Measurements from ENCODE around the gene FTSJ1.

The FTSJ1 gene

GRCh38 chrX:48470833-48471118, 5.2 kb upstream of the FTSJ1 start:
- H3K4me3 ChIP-seq (ENCODE audit: insufficient read length, low read depth), result no peak overlapping the region
- no peak overlapping the region for H3K9ac ChIP-seq (ENCODE audit: insufficient read length, low read depth)
- peaks cover 12% of the 10 kb centered on the region for H3K36me3 ChIP-seq (ENCODE audit: insufficient read depth, insufficient read length, low read length)
- H3K9me3 ChIP-seq (ENCODE audit: insufficient read depth, low read length), result no peaks in the 10 kb centered on the region; the same call in 1 of the 2 replicates
- DNase-seq (ENCODE audit: low read depth, low spot score), result no peak
- no peaks in the 10 kb centered on the region for H3K27me3 ChIP-seq (ENCODE audit: insufficient read depth, insufficient read length)
- TF ChIP-seq YY1 (IDR thresholded peaks at IDR 0.05; ENCODE audit: insufficient read depth, insufficient read length) (no peak), SUZ12 (IDR thresholded peaks at IDR 0.05; ENCODE audit: extremely low read depth, insufficient read depth, insufficient read length) (no peak), ZNF274 (IDR thresholded peaks at IDR 0.05; ENCODE audit: low read depth, low read length) (no peak)
- H3K4me1 ChIP-seq (ENCODE audit: insufficient read depth, insufficient read length), result peaks cover 20% of the 10 kb centered on the region

GRCh38 chrX:48471504-48471903, 4.5 kb upstream of the FTSJ1 start:
- no peak overlapping the region for H3K4me3 ChIP-seq (ENCODE audit: insufficient read length, low read depth)
- no peak overlapping the region for H3K9ac ChIP-seq (ENCODE audit: insufficient read length, low read depth)
- peaks cover 9% of the 10 kb centered on the region for H3K36me3 ChIP-seq (ENCODE audit: insufficient read depth, insufficient read length, low read length)
- no peaks in the 10 kb centered on the region; the same call in 1 of the 2 replicates for H3K9me3 ChIP-seq (ENCODE audit: insufficient read depth, low read length)
- peaks cover 20% of the 10 kb centered on the region for H3K4me1 ChIP-seq (ENCODE audit: insufficient read depth, insufficient read length)
- TF ChIP-seq ZNF274 (IDR thresholded peaks at IDR 0.05; ENCODE audit: low read depth, low read length), result no peak
- no peak for TF ChIP-seq SUZ12 (IDR thresholded peaks at IDR 0.05; ENCODE audit: extremely low read depth, insufficient read depth, insufficient read length)
- no peak for TF ChIP-seq YY1 (IDR thresholded peaks at IDR 0.05; ENCODE audit: insufficient read depth, insufficient read length)
- H3K27me3 ChIP-seq (ENCODE audit: insufficient read depth, insufficient read length), result no peaks in the 10 kb centered on the region
- DNase-seq (ENCODE audit: low read depth, low spot score), result no peak

DNA sequence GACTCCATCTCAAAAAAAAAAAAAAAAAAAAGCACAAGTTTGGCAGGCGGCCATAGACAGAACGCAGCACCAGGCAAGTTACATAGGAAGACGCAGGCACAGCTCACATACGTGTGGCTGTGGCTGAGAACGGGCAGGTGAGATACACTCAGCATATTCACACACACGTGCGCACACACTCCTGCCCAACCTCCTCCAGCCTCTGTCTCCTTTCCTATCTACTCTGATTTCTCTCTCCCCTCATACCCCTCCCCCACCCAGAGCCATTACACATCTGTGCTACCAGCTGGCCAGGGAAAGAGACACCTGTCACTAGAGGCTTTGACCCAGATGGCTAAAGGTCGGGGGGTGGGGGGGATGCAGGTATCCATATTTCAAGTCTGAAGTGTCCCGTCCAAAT, 3.8 kb upstream of the FTSJ1 start:
- no peak for DNase-seq (ENCODE audit: low read depth, low spot score)

GRCh38 chrX:48472851-48473703, 2.9 kb upstream of the FTSJ1 start:
- H3K9me3 ChIP-seq (ENCODE audit: insufficient read depth, low read length), result no peaks in the 10 kb centered on the region
- H3K4me3 ChIP-seq (ENCODE audit: insufficient read length, low read depth), result no peak overlapping the region
- H3K27me3 ChIP-seq (ENCODE audit: insufficient read depth, insufficient read length), result no peaks in the 10 kb centered on the region
- DNase-seq (ENCODE audit: low read depth, low spot score), result no peak
- H3K36me3 ChIP-seq (ENCODE audit: insufficient read depth, insufficient read length, low read length), result peaks cover 6% of the 10 kb centered on the region
- peak overlapping the region; percentile 63 for H3K9ac ChIP-seq (ENCODE audit: insufficient read length, low read depth)
- H3K4me1 ChIP-seq (ENCODE audit: insufficient read depth, insufficient read length), result peaks cover 15% of the 10 kb centered on the region
- TF ChIP-seq SUZ12 (IDR thresholded peaks at IDR 0.05; ENCODE audit: extremely low read depth, insufficient read depth, insufficient read length) (no peak), YY1 (IDR thresholded peaks at IDR 0.05; ENCODE audit: insufficient read depth, insufficient read length) (no peak), ZNF274 (IDR thresholded peaks at IDR 0.05; ENCODE audit: low read depth, low read length) (no peak)

More for the DNA sequence above, 3.8 kb upstream of the FTSJ1 start:
- H3K36me3 ChIP-seq (ENCODE audit: insufficient read depth, insufficient read length, low read length), result peaks cover 4% of the 10 kb centered on the region
- peaks cover 20% of the 10 kb centered on the region for H3K4me1 ChIP-seq (ENCODE audit: insufficient read depth, insufficient read length)
- no peak overlapping the region for H3K4me3 ChIP-seq (ENCODE audit: insufficient read length, low read depth)
- no peaks in the 10 kb centered on the region for H3K27me3 ChIP-seq (ENCODE audit: insufficient read depth, insufficient read length)
- TF ChIP-seq SUZ12 (IDR thresholded peaks at IDR 0.05; ENCODE audit: extremely low read depth, insufficient read depth, insufficient read length) (no peak), YY1 (IDR thresholded peaks at IDR 0.05; ENCODE audit: insufficient read depth, insufficient read length) (no peak), ZNF274 (IDR thresholded peaks at IDR 0.05; ENCODE audit: low read depth, low read length) (no peak)
- H3K9me3 ChIP-seq (ENCODE audit: insufficient read depth, low read length), result no peaks in the 10 kb centered on the region
- H3K9ac ChIP-seq (ENCODE audit: insufficient read length, low read depth), result no peak overlapping the region

DNA sequence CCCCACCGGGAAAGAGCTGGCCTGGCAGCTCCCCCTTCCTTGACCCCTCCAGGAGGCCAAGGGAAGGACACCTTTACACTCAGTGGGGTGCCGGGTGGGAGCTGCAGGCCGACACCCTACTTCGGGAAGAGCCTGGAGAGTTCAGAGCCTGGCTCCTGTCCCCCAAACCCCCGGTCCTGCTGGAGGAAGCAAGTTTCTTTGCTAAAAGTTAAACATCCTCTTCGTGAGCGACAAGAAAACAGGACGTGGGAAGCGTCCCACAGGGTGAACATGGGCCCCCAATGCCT, 2.4 kb upstream of the FTSJ1 start:
- peak overlapping the region; percentile 63 for H3K9ac ChIP-seq (ENCODE audit: insufficient read length, low read depth)
- H3K4me1 ChIP-seq (ENCODE audit: insufficient read depth, insufficient read length), result peaks cover 15% of the 10 kb centered on the region
- TF ChIP-seq SUZ12 (IDR thresholded peaks at IDR 0.05; ENCODE audit: extremely low read depth, insufficient read depth, insufficient read length) (no peak), ZNF274 (IDR thresholded peaks at IDR 0.05; ENCODE audit: low read depth, low read length) (no peak), YY1 (IDR thresholded peaks at IDR 0.05; ENCODE audit: insufficient read depth, insufficient read length) (no peak)
- no peak overlapping the region for H3K4me3 ChIP-seq (ENCODE audit: insufficient read length, low read depth)
- peaks cover 12% of the 10 kb centered on the region for H3K36me3 ChIP-seq (ENCODE audit: insufficient read depth, insufficient read length, low read length)
- no peak for DNase-seq (ENCODE audit: low read depth, low spot score)
- no peaks in the 10 kb centered on the region for H3K9me3 ChIP-seq (ENCODE audit: insufficient read depth, low read length)
- no peaks in the 10 kb centered on the region for H3K27me3 ChIP-seq (ENCODE audit: insufficient read depth, insufficient read length)

DNA sequence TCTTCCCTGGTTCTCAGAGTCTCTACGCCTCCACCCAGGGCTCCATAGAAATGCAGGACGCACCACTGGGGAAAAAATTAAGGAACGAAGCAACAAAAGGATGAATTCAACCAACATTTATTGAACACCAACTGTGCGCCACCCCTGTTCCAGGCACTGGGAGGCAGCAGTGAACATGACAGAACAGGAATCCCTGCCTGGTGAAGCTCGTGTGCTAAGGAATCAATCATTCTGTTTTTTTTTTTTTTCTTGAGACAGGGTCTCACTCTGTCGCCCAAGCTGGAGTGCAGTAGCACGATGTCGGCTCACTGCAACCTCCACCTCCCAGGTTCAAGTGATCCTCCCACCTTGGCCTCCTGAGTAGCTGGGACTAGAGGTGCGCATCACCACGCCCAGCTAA, 1.9 kb upstream of the FTSJ1 start:
- Histone ChIP-seq H3K27me3 (ENCODE audit: insufficient read depth, insufficient read length) (no peaks in the 10 kb centered on the region), H3K9me3 (ENCODE audit: insufficient read depth, low read length) (no peaks in the 10 kb centered on the region), H3K9ac (ENCODE audit: insufficient read length, low read depth) (peak overlapping the region; percentile 63), H3K4me3 (ENCODE audit: insufficient read length, low read depth) (no peak overlapping the region), H3K36me3 (ENCODE audit: insufficient read depth, insufficient read length, low read length) (peaks cover 17% of the 10 kb centered on the region), H3K4me1 (ENCODE audit: insufficient read depth, insufficient read length) (peaks cover 15% of the 10 kb centered on the region)
- TF ChIP-seq YY1 (IDR thresholded peaks at IDR 0.05; ENCODE audit: insufficient read depth, insufficient read length) (no peak), ZNF274 (IDR thresholded peaks at IDR 0.05; ENCODE audit: low read depth, low read length) (no peak), SUZ12 (IDR thresholded peaks at IDR 0.05; ENCODE audit: extremely low read depth, insufficient read depth, insufficient read length) (no peak)
- DNase-seq (ENCODE audit: low read depth, low spot score), result no peak

- DNase-seq (ENCODE audit: low read depth, low spot score), result no peak
- Histone ChIP-seq H3K36me3 (ENCODE audit: insufficient read depth, insufficient read length, low read length) (peaks cover 21% of the 10 kb centered on the region), H3K27me3 (ENCODE audit: insufficient read depth, insufficient read length) (no peaks in the 10 kb centered on the region), H3K9ac (ENCODE audit: insufficient read length, low read depth) (peak overlapping the region; percentile 42), H3K4me3 (ENCODE audit: insufficient read length, low read depth) (no peak overlapping the region), H3K4me1 (ENCODE audit: insufficient read depth, insufficient read length) (peaks cover 15% of the 10 kb centered on the region), H3K9me3 (ENCODE audit: insufficient read depth, low read length) (no peaks in the 10 kb centered on the region)
- TF ChIP-seq SUZ12 (IDR thresholded peaks at IDR 0.05; ENCODE audit: extremely low read depth, insufficient read depth, insufficient read length), result no peak
- TF ChIP-seq YY1 (IDR thresholded peaks at IDR 0.05; ENCODE audit: insufficient read depth, insufficient read length), result no peak
- no peak for TF ChIP-seq ZNF274 (IDR thresholded peaks at IDR 0.05; ENCODE audit: low read depth, low read length)
These were observed 1.4 kb upstream of the FTSJ1 start for GRCh38 chrX:48474581-48474980.

Measured in NT2/D1 (cell line).